ENCODE measurements around the gene ARL4C.

- TF ChIP-seq CTCF (IDR thresholded peaks at IDR 0.05; ENCODE audit: control extremely low read depth in 1 of 3, insufficient read depth in 1 of 3, low read depth in 1 of 3, low read length in 3 of 3) (no peak), EGR1 (IDR thresholded peaks at IDR 0.05; ENCODE audit: borderline replicate concordance, low read depth, low read length) (no peak), POLR2AphosphoS5 (IDR thresholded peaks at IDR 0.05; ENCODE audit: low read depth, low read length) (no peak), TAF1 (IDR thresholded peaks at IDR 0.05; ENCODE audit: low read depth, low read length) (no peak), CHD2 (IDR thresholded peaks at IDR 0.05; ENCODE audit: low read length) (no peak), CBX5 (IDR thresholded peaks at IDR 0.05; ENCODE audit: low read depth, low read length) (no peak), ATF3 (IDR thresholded peaks at IDR 0.05; ENCODE audit: insufficient read depth, low read depth, low read length) (no peak), NANOG (IDR thresholded peaks at IDR 0.05; ENCODE audit: insufficient read depth, low read depth, low read length, poor library complexity, severe bottlenecking) (no peak), SUZ12 (IDR thresholded peaks at IDR 0.05; ENCODE audit: low read length) (no peak), E2F6 (IDR thresholded peaks at IDR 0.05) (no peak), NRF1 (IDR thresholded peaks at IDR 0.05; ENCODE audit: low read depth, low read length) (no peak), JUND (IDR thresholded peaks at IDR 0.05; ENCODE audit: low read length) (no peak), CREB1 (IDR thresholded peaks at IDR 0.05) (no peak), EP300 (IDR thresholded peaks at IDR 0.05; ENCODE audit: borderline replicate concordance in 1 of 2, low read depth in 2 of 2, low read length in 2 of 2) (no peak)
Observed at GRCh38 chr2:234447189-234447588, 49.7 kb downstream of the ARL4C start.
